ENCODE measurements around the gene SPTBN5.

The SPTBN5 gene

DNA sequence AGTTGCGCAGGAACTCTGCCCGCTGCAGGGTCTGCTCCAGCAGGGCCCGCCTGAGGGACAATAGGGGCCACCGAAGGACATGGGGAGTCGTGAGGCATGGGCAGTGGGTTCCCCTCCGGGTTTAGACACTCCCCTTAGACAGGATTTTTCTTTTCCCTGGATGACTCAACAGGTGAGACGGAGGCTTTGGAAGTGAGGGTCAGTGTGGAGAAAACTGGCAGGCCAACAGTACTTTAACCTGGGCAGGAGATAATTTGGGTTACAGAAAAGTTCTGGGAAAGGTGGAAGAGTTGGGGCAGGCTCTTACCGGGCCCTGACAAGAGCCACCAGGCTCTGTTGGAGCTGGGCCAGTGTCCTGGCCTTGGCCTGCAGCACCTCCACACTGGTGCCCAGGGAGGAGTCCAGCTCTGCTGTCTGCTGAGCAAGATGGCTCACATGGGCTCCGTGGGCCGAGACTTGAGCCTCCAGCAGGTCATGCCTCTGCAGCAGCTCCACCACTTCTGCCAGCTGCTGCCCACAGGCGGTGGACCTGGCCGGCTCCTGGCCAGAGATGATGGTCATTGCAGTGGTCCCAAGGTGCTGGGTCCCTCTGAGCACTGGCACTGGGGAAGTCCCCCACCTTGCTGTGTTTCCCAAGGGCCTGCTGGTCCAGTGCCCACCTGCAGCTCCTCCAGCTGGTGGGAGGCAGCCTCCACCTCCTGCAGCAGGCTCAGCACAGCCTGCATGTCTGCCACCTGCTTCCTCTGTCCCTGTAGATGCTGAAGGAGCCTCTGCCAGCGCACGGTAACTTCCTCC, 11.0 kb downstream of the SPTBN5 start:
- DNase-seq = no peak

DNA sequence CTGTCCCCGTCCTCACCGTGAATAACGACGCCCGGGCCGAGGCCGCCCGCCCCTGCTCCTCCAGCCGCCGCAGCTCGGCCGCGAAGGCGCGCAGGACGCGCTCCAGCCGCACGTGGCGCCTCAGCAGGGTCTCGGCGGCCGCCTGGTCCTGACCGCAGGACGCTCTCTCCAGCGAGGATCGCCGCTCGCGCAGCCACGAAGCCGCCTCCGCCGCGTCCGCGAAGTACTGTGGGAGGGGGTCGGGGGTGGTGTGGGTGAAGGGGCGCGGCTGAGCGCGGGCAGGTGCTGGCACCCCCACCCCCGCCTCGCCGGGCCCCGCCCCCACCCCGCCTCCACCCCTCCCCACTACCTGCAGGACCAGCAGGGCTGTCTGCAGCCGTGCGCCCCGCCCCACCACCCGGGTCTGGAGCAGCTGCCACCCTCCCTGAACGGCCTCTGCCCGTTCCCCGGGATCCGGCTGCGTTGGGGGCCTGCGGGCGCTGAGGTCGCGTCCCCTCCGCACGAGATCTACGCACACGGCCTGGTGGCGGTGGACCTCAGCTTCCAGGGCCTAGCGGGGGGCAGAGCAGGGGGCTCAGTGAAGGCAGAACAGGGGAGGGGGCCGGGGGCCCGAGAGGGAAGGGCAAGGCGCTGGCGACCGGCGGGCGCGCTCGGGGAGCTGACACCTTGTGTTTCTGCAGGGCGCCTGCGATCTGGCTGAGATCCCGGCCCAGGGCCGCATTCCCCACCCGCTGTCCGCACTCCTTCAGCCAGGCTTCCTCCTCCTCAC, 11.7 kb downstream of the SPTBN5 start:
- DNase-seq = no peak

DNA sequence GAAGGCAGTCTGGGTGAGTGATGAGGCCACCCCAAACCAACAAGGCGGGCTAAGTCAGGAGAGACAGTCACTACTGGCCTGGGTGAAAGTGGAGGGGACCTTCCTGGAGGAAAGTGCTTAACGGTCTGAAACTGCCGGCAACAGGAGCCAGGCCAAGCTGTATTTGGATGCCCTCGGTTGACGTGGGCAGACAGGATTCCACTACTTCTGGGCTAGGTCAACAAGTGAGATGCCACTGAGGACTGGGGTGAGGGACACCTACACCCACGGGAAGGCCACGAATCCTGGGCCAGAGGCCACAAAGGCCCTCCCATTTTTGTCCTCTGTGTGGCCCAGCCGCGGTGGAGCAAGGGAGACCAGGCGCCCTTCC, 12.3 kb downstream of the SPTBN5 start:
- no peak for DNase-seq

DNA sequence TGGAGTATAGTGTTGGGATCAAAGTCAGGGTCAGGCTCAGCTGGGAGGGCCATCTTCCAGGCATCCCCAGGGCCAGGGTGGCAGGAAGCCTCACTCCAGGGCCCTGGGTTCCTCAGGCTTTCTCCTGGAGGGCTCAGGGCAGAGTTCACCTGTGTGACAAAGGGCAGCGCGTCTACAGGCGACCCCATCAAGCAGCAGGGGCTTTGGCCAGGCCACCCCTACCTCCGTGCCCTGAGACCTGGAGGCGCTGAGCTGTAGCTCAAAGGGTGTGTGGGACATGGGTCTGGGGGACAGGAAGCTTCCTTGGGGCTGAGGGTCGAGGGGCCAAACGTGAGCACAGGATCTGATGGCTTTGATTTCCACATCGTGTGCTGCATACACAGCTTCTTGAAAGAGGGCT, 12.8 kb downstream of the SPTBN5 start:
- no peak for DNase-seq

DNA sequence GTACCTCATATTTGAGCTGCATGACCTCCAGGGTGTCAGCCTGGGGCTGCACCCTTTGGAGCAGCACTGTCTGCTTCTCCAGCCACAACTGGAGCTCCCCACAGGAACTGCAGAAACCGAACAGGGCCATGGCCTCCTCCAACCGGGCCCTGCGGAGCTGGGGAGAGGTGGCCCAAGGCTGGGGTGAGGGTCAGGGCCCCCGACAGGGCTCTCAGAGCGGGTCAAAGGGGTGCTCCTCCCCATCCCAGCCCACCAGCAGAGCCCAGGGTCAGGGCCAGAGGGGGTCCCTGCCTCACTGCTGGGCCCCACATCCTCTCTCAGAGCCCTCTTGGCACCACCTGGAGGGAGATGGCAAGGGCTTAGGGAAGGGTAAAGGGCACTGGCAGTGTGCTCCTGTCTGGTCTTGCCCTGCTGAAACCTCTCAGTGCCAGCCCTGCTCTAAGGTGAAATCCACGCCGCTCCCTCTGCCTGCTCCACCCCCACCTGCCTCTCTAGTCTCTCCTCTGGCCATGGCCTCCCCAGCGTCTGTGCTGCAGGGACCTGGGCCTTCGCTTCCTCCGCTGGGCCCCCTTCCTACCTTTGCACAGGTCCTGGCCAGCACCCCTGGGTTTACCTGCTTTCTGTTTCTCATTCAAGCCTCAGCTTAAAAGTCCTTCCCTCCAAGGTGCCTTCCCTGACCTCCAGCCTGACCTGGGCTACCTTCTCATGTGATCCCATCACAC, 13.5 kb downstream of the SPTBN5 start:
- no peak for DNase-seq

DNA sequence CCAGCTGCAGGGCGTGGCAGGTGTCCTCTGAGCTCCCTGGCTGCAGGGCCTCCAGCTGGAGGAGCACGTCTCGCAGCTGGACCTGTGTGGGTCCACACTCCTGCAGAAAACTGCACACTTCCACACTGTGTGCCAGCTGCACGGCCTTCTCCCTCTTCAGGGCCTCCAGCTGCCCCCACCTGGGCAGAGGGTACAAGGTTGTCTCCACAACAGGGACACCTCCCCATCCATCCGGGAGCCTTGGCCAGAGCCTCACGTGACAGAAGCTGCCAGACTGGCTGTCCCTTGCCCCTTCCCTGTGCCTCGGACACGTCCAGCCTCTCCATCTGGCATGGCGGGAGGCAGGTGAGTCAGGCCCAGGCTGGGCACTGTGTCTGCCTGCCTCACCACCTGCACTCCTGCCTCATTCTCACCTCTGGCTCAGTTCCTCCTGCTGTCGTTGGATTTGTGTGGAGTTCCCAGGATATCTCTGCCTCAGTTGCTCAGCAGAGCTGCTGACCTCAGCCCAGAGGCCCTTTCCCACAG, 14.5 kb downstream of the SPTBN5 start:
- DNase-seq = no peak

DNA sequence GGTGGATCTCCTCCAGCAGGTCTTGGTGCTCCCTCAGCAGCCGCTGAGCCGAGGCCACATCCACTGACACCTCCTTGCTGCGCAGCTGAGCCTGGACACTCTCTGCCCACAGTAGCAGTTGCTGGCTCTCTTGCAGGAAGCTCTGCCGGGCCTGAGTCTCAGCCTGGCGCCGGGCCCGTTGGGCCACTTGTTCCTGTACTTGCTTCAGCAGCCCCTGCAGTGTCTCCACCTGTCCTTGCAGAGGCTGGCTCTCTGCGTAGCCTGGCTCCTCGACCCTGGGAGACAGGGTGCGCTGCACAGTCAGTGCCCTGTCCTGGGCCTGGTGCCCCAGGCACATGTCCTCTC, 15.5 kb downstream of the SPTBN5 start:
- no peak for DNase-seq

DNA sequence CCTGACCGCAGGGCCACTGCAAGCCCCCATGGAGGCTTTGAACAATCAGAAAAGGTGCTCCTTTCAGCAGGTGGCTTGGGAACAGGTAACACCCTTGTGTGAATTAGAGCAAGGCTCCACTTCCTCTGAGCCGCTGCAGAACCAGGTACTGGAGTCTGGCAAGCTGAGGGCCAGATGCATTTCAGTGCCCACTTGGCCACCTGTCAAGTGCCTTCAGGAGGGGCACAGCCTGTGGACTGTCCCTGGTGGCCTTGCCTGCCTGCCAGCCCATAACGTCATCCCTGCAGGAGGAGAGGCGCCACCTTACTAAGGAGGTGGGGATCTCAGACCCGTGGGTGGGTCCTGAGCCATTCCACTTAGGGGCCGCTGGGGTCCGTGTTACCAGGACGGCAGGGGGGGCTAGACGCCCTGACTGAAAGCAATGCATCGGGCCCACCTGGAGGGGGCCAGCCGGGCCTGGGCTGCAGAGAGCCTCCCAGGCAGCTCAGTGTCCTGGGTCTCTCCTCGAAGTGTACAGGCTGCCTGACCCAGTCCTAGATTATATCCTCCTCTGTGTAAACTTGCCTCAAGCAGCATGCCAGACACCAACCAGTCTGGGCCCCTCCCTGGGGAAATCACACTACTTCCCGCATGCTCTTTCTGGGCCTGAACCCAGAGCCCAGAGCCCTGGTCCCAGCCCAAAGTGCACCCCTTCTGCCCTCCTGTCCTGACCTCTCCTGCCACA, 16.1 kb downstream of the SPTBN5 start:
- no peak for DNase-seq

DNA sequence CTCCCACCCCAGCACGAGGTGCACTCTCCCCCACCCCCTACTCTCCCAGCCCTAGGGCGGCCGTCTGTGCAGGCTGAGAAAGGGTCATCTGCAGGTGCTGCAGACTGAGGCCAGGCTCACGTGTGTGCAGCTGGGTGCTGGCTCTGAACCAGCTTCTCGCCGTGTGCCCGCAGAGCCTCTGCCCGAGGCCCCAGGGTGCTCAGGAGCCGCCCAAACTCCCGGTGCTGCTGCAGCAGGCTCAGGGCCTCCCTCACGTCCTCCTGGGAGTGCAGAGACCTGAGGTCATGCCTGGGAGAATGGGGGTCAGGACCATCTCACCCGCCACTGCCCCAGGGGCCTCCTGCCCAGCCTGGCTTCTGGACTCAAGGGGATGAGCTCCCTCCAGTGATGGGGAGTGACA, 17.2 kb downstream of the SPTBN5 start:
- no peak for DNase-seq

DNA sequence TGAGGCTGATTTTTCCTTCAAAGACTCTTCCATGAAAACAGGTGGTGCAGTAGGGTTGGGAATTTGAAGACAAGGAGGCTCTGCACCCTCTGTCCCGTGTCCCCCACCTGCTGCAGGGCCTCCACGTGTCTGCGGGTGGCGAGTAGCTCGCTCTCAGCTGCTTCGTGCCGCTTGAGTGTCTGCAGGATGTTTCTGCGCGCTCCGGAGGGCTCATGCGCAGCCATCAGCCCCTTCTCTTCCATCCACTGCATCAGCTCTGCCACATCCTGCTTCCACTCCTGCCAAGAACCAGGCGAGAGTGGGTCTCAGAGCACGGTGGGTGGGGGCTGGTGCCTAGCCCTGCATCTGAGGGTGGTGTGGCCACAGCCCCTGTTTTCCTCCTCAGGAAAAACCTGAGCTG, 17.8 kb downstream of the SPTBN5 start:
- no peak for DNase-seq

DNA sequence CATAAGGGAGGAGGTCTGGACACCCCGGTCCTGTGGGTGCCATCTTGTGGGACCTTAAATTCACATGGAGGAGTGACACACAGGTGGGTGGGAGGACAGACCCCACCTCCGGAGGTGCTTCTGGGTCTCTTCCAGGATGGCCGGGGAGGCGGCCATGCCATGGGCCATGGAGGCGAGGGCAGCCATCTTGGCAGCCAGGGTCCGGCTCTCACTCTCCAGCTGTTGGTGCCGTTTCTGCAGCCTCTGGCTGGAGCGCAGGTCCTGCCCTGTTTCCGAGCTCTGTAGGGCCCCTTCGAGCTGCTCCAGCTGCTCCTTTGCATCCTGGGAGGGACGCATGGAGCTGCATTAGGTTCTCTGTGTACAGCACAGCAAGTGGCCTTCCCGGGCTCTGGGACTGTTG, 19.1 kb downstream of the SPTBN5 start:
- no peak for DNase-seq

DNA sequence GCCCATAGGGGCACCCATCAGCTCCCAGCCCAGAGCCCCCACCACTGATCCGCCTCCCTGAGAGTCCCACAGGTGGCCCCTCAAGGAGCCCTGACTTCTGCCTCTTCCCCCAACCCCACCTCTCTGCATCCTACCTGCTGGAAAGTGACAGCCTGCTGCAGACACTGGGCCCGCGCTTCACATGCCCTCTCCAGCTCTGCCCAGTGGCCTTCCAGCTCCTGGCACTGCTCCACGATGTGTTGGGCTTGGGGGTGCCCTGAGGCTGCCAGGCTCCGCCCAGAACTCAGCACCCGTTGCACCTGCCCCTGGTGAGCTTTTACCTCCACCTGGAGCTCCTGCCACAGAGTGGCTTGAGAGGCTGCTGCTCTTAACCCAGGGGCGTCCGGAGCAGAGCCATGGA, 20.1 kb downstream of the SPTBN5 start:
- DNase-seq = no peak

DNA sequence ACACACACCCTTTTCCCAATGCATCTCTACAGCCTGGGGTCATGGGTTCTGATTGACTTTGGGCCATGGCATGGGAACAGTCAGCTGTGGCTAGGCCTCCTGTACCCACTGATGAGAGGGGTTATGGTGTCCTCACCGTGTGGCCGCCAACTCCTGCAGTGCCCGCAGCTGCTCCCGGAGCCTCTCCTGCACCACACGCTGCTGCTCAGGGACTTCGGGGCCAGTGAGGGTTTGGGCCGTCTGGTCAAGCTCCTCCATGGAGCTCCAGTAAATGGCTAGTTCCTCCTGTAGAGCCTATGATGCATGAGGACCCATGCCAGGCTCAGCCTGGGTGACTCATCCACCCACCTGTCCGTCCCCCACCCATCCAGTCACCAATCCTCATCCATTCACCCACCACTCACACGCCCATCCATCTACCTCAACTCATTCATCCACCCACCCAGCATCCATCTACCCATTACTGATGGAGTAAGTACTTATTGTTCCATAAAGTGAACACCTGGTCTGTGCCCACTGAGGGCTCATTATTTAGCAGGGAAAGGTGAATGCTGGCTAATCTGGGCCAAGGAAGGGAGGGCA, 21.6 kb downstream of the SPTBN5 start:
- DNase-seq = no peak

DNA sequence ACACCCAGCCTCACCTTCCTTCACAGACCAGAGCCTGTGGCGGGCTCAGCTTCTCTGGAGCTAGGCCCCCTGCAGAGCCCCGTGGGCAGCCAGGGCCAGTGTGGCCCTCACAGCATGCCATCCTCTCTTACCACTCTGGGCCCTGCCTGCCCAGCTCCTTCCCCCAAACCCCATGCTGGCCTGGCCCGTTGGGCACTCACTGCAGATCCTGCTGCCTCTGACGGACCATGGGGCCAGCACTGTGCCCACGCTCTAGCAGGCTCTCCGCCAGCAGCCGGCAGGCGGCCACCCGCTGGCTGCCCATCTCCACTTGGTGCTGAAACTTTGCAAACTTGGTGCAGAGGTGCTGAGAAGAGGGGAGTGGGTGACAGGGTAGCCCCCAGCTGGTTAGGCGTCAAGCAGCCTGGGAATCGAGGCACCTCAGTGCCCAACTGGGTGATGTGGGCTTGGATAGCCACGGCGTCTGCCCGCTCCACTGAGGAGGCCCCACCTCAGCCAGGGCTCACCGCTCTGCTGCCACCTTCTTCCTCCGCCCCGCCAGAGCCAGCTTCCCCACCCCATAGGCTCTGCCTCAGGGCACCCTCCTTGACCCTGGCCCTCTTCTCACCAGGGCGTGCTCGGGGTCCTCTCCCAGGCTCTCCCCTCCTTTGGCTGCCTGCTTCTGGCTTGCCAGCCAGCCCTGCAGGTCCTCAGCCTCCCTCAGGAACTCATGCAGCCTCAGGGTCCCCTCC, 22.5 kb downstream of the SPTBN5 start:
- DNase-seq = no peak

DNA sequence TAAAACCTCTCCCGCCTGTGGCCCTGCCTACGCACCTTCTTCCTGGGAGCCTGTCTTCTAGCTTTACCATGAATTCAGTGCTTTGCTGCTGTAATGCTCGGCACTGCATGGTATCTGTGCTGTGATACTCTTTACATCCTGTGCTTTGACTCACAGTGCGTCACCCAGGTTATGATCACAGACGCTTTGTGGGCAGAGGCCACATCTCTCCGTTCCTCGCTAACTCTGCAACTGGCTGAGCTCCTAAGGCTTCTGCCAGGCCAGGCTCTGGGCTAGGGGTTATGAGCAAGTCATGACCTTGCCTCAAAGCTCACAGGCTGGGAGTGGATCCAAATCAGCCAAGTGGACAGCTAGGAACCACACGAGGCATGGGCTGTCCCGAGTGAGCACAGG, 23.2 kb downstream of the SPTBN5 start:
- DNase-seq = no peak

DNA sequence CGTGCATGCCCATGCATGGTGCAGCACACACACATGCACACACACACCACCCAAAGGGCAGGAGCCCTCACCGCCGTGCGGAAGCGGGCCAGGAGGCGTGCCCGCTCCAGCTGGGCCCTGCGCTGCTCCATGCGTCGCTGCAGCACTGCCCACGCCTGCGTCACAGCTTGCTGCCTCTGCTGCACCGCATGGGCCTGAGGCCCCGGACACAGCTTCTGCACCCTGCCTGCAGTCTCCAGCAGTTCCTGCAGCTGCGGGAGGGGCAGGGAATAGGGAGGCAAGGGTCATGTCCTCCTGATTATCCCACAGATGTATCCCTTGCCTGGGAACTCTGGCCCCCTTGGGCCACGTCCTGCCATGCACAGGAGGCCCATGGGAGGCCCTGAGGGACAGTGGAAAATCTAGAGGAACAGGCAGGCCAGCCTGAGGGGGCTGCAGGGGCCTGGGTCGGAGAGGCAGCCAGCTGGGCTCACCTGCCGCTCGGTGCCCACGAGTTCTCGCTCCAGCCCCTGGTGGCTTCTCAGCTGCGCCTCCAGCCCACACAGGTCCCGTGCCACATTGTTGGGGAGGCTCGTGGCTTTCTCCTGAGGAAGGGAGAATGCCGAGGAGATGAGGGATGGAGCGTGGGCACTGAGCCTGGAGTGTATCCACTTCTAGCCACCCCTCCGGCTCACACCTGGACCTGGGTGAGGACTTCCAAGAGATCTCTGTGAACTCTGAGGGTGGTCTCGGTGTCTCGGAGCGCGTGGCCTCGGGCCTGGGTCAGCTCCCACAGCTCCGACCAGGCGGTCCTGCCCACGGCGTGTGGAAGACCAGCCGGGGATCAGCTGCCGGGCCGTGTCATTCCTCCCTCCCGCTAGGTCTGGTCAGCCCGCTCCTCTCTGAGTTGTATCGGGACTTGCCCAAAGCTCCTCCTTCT, 23.8 kb downstream of the SPTBN5 start:
- no peak for DNase-seq

DNA sequence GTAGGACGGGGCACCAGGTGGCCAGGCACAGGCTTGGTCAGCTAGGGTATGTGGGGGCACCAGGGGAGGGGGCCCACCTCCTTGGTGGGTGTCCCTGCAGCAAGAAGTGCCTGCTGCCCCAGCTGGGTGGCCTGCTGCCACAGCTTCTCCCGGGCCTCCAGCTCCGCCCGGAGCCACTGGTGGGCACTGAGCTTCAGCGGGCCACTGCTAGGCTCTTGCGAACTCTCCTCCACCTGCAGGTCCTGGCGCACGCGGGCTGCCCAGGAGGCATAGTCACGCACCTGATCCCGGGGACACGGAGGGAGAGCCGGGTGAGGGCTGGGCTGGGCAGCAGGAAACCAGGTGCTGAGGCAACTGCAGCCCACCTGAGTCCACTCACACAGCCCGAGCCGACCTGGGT, 25.5 kb downstream of the SPTBN5 start:
- DNase-seq = no peak

DNA sequence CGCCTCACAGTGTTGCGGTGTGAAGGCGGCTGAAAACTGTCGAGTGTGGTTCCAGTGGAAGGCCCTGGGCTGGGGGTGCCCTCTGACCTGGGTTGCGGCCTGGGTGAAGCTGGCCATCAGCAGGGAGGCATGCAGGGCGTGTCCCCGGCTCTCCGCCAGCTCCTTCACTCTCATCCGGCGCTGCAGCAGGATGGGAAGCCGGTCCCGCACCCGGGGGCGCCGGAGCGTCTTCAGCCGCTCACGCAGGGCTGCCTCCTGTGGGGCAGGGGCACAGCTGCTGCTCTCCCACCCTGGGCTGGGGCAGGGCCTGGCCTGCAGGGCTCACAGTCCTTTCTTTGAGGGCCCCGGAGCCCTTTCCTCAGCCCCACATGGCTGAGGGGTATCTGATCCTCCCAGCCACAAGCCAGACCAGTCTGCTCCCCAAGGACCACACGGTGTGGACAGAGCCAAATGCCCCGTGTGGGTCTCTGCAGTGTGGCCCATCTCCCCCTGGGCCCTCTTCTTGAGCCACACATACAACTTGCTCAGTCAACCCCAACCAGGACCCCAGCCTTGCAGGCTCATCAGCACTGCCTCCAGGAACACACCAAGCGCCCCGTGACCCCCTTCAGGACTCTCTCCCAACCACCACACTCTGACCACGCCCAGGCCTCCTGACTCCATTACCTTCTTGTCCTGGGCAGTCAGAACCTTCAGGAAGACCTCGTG, 26.8 kb downstream of the SPTBN5 start:
- no peak for DNase-seq

DNA sequence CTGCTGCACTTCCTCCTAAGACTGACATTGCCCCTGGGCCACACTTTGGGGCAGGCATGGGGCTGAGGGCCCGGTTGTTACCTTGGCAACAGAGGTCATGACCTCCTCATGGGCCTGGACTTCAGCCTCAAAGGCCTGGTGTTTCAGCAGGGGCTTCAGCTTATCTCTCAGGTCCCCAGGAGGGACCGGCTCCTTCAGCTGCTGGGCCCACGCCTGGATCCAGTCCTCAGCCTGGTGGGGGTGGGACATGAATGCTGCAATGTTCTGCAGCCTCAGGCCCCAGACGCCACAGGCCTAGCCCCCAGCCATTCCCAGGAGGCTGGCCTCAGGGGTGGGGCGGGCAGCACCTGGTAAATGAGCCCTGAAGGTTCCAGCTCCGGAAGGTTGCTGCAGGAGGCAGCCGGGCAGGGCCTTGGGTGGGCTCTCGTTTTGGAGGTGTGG, 27.6 kb downstream of the SPTBN5 start:
- DNase-seq = peak; percentile 69

DNA sequence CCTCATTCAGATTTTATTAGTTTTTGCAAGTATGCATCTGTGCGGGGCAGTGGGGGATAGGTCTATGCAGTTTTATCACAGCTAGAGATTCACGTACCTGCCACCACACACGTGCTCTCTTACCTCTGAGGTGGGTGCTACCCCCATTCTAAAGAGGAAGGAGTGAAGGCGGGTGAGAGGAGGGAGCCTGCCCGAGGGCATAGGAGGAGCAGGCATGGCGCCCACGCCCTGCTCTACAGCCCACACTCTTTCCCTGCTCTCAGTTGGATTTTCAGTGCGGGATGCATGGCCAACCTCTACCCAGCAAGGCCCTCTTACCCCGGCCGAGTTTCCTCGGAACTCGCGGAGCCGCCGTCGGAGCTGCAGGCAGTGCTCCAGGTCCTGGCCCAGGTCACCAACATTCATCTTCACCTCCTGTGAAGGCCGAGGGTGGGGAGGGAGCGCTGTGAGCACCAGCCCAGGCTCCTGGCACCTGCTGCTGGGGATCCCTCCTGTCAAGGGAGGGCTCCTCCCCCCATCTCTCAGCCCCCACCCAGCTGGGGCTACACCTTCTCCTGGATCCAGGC, 28.3 kb downstream of the SPTBN5 start:
- DNase-seq = no peak
